Astrocyte (in vitro differentiated cells and primary cell): ENCODE data around the gene COPE.
A peak's percentile ranks its signal among the peaks of the same experiment; 100 is the strongest.

Experiments
- CTCF ChIP-seq: IDR thresholded peaks from 2 replicates; pipeline ENCODE4 v1.5.1; 2011; ENCODE audit warnings: low read depth, mild to moderate bottlenecking, inconsistent platforms, low read length, moderate library complexity; ENCODE audit not compliant: insufficient read depth
- EZH2 ChIP-seq: IDR thresholded peaks from 2 replicates; pipeline ENCODE4 v1.6.1; 2012; ENCODE audit warnings: mild to moderate bottlenecking, low read length, inconsistent platforms; ENCODE audit not compliant: insufficient read depth

GRCh38 chr19:18856385-18857126 lies 62.6 kb downstream of the COPE start:
- TF ChIP-seq CTCF (peak; percentile 26), EZH2 (no peak)
